AG04449 (cell line): Measurements from ENCODE around the gene SLC10A6.

Source experiments
- CTCF ChIA-PET: fragments of 350-600 bp; formaldehyde crosslinking; extraction: SDS; loops from one replicate; lab custom pipeline; 2021; ENCODE audit warnings: antibody characterized with exemption; lab: Yijun Ruan, JAX
- POLR2A ChIA-PET: fragments of 400-600, 350-600 bp; formaldehyde crosslinking; extraction: SDS; loops from one replicate; lab custom pipeline; 2020; ENCODE audit warnings: antibody characterized with exemption, inconsistent platforms; lab: Yijun Ruan, JAX
- DNase-seq: peaks from one replicate; pipeline ENCODE4 v3.0.0-alpha.2; 2010; ENCODE audit warnings: low read depth, low spot score
- H3K4me3 ChIP-seq: 2 replicates; pipeline ENCODE4 v1.5.1; 2011; ENCODE audit warnings: low read depth, mild to moderate bottlenecking, control low read depth, low read length
- TF ChIP-seq, protein P1 (sequence below): IDR thresholded peaks from one replicate; pipeline ENCODE4 v1.5.1; 2011; ENCODE audit warnings: mild to moderate bottlenecking, moderate library complexity, low read length, control low read depth, inconsistent platforms; ENCODE audit not compliant: insufficient read depth; ENCODE audit errors: missing control alignments

Gene SLC10A6

DNA sequence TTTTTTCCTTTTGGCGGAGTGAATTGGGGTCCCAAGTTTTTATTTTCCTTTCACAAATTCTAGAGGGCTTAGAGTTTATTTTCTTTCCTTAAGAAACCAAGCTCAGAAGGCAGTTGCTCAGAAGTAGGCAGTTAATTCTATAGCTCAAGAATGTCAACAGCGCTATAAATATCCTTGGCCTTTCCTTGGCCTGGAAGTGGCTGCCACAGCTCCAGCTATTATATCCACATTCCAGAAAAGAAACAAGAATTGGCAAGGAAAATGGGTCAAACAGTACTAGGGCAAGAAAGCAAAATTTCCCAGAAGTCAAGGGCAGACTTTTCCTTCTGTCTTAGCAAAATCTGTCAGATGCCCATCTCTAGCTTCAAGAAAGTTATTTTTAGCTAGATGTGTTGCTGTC is 31.0 kb downstream of the SLC10A6 start:
- no peak for DNase-seq
- TF ChIP-seq, protein P1, sequence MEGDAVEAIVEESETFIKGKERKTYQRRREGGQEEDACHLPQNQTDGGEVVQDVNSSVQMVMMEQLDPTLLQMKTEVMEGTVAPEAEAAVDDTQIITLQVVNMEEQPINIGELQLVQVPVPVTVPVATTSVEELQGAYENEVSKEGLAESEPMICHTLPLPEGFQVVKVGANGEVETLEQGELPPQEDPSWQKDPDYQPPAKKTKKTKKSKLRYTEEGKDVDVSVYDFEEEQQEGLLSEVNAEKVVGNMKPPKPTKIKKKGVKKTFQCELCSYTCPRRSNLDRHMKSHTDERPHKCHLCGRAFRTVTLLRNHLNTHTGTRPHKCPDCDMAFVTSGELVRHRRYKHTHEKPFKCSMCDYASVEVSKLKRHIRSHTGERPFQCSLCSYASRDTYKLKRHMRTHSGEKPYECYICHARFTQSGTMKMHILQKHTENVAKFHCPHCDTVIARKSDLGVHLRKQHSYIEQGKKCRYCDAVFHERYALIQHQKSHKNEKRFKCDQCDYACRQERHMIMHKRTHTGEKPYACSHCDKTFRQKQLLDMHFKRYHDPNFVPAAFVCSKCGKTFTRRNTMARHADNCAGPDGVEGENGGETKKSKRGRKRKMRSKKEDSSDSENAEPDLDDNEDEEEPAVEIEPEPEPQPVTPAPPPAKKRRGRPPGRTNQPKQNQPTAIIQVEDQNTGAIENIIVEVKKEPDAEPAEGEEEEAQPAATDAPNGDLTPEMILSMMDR: no peak
- POLR2A ChIA-PET: interaction anchor here (0.8 to 1.3 kb wide), 2 partner anchors 13 to 17 kb away, joined by 3 to 5 read pairs; no protein-coding TSS in a partner anchor
- H3K4me3 ChIP-seq: no peak overlapping the region
- CTCF ChIA-PET: interaction anchor here (0.8 to 1.3 kb wide), 6 partner anchors 9 to 322 kb away, joined by 3 read pairs; no protein-coding TSS in a partner anchor

- no peak for DNase-seq
- TF ChIP-seq, protein P1: no peak
- POLR2A ChIA-PET: no interaction called here
- no peak overlapping the region for H3K4me3 ChIP-seq
- CTCF ChIA-PET: interaction anchor here (1.4 to 1.5 kb wide), 2 partner anchors 10 to 318 kb away, joined by 4 to 11 read pairs; no protein-coding TSS in a partner anchor
These were observed 32.5 kb downstream of the SLC10A6 start for GRCh38 chr4:86816501-86817273.

DNA sequence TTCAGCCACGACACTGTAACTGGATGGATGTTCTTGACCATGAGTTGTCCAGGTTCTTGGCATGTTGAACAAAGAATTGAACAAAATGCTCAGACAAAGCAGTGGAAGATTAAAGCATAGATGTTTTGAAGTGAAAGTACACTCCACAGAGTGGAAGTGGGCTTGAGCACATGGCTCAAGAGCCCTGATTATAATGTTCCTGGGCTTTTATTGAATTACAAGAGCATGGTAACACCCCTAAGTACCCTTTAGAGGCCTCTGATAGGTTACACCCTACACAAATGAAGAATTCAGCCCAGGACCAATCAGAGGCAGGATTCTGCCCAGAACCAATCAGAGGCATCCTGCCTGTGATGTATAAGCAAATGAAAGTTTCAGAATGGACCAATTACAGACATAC is 33.5 kb downstream of the SLC10A6 start:
- no peak for DNase-seq
- ChIA-PET POLR2A (no interaction called here), CTCF (interaction anchor here (1.5 kb wide), 2 partner anchors 9 to 316 kb away, joined by 4 read pairs; no protein-coding TSS in a partner anchor)

GRCh38 chr4:86810847-86811246 is 38.3 kb downstream of the SLC10A6 start:
- no peak for DNase-seq
- no peak overlapping the region for H3K4me3 ChIP-seq
- CTCF ChIA-PET: no interaction called here
- POLR2A ChIA-PET: no interaction called here
- TF ChIP-seq, protein P1: no peak

More for the DNA sequence above, 33.5 kb downstream of the SLC10A6 start:
- TF ChIP-seq, protein P1: no peak
- H3K4me3 ChIP-seq: no peak overlapping the region

DNA sequence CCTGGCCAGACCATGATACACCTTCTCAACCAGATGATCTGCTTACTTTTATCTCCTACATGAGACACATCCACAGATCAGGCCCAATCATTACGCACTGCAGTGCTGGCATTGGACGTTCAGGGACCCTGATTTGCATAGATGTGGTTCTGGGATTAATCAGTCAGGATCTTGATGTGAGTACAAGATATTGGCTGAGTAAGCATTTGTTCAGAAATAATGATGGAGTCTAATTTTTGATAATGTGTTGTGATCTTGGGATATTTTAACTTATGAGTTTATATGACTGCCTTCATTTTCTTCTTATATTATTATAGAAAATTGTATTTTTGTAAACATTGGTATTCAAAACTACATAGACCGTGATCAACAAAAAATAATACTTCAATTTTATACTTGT is 39.4 kb downstream of the SLC10A6 start:
- POLR2A ChIA-PET: no interaction called here
- H3K4me3 ChIP-seq: no peak overlapping the region
- TF ChIP-seq, protein P1: no peak
- CTCF ChIA-PET: no interaction called here
- no peak for DNase-seq

- TF ChIP-seq, protein P1: no peak
- no peak for DNase-seq
- ChIA-PET POLR2A (interaction anchor here (0.6 kb wide), 1 partner anchor 170 kb away, joined by 7 read pairs; no protein-coding TSS in a partner anchor), CTCF (interaction anchor here (0.8 kb wide), 1 partner anchor 10 kb away, joined by 3 read pairs; no protein-coding TSS in a partner anchor)
- H3K4me3 ChIP-seq: no peak overlapping the region
These were observed 58.1 kb downstream of the SLC10A6 start for GRCh38 chr4:86791126-86791525.
